ENCODE results near the gene ATP6V1F. TPM values are rescaled to one million over a fixed set of nuclear protein-coding genes. Genes with fewer than 3 reads are reported as not detected.

Gene ATP6V1F
- total and polyA plus RNA-seq, 10 donors, result 78.3 to 285 (median 91.5) TPM

DNA sequence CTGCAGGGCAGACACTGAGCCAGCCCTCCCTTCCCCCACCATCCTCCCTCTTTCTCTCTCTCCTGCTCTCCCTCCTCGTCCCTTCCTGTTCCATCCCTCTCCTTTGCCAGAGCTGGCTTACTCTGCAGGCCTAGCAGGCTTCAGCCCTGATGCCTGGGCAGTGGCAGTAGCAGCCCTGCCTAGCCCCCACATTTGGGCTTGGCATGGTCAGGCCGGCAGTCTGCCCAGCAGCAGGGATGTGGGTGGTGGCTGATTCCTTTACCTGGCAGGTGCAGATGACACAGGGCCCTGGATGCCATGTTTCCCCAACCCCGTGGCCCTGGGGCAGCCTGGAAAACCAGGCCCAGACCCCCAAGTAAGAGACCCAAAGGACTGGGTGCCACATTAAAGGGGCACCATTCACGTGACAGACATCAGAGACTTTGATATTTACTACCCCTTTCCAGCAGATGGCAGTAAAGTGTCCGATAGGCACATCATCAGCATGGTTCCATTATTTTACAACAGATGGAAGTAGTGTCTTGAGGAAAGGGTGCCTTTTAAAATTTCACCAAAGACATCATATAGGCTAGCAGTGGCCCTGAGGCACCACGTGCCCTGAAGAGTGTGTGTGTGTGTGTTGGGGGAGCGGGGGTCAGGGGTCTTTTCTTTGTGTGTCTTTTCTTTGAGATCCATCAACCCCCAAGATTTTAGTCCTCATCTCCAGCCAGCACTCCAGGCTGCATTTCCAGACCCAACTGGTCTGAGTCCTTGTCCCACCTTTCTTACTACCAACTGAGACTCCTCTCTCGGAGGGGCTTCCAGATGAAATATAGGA, 41.9 kb downstream of the ATP6V1F start:
- intact Hi-C loops (cut with DNase I; ENCODE audit: low total_unique reads), result loop anchor here (5.0 kb wide), 1 partner anchor 188 kb away; no protein-coding TSS in a partner anchor

DNA sequence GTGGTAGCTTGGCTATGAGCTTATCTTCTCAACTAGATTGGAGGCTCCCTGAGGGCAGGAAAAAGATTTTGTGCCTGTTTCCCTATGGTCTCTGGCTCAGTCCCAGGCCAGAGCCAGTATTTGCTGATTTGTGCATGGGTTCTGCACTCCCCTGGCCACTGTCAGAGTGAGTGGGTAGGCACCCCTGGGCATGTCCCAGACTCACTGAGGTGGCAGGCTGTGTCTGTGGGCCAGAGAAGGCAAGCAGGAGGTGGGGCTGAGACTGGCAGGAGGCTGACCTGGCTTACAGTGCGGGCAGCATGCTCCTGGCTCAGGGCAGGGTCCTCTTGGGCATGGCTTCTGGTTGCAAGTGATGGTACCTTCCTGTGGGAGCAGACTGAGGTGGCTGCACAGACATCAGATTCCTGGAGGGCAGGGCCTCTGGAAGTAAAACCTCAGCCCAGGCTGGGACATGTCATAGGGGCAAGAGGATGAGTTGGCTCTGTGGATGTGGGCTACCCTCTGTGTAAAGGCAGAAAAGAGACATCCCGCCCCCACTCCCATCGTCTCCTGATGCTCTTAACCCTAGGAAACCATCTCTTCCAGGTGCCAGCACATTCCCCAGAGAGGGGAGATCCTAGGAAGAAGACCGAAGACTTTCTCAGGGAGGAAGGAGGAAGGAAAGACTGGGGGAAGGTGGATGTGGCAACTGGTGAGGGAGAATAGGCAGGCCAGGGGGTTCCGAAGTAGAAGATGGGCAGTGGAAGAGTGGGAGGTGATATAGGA, 43.5 kb downstream of the ATP6V1F start:
- H3K27me3 ChIP-seq (replicated peaks in 1 of 7), result peaks cover 0 to 62% (median 21%) of the 10 kb centered on the region in 7 donors
- WGBS, 5 donors, result 74 to 90% (median 84%) methylated on average over 4 to 5 of the region's 5 CpGs
- no peak overlapping the region for H3K4me3 ChIP-seq
- H3K36me3 ChIP-seq, result no peaks in the 10 kb centered on the region
- no peak overlapping the region for H3K27ac ChIP-seq
- TF ChIP-seq POLR2A (IDR thresholded peaks at IDR 0.05), result no peak
- TF ChIP-seq CTCF (IDR thresholded peaks at IDR 0.05 in 8 of 11, conservative IDR thresholded peaks at IDR 0.05 in 3 of 11), result no peak
- TF ChIP-seq POLR2AphosphoS5 (IDR thresholded peaks at IDR 0.05), result no peak
- peaks cover 0 to 29% (median 6%) of the 10 kb centered on the region in 6 donors for H3K4me1 ChIP-seq
- peak; percentile 33 for DNase-seq
- intact Hi-C loops (cut with DNase I; ENCODE audit: low total_unique reads), result no loop called here
- H3K9me3 ChIP-seq, result no peaks in the 10 kb centered on the region

More for the DNA sequence above, 41.9 kb downstream of the ATP6V1F start:
- Histone ChIP-seq H3K4me1 (peaks cover 0 to 13% (median 1%) of the 10 kb centered on the region in 6 donors), H3K4me3 (no peak overlapping the region), H3K27me3 (replicated peaks in 1 of 7) (peaks cover 0 to 46% (median 6%) of the 10 kb centered on the region in 7 donors), H3K36me3 (no peaks in the 10 kb centered on the region), H3K27ac (no peak overlapping the region), H3K9me3 (peaks cover 0 to 9% (median 6%) of the 10 kb centered on the region in 8 donors)
- WGBS, 5 donors, result 29 to 39% (median 34%) methylated on average over 7 to 8 of the region's 8 CpGs
- peak; percentile 69 for DNase-seq
- TF ChIP-seq POLR2A (IDR thresholded peaks at IDR 0.05) (no peak), CTCF (IDR thresholded peaks at IDR 0.05 in 8 of 11, conservative IDR thresholded peaks at IDR 0.05 in 3 of 11) (peak; percentile 53 to 79 (median 65)), POLR2AphosphoS5 (IDR thresholded peaks at IDR 0.05) (no peak)

DNA sequence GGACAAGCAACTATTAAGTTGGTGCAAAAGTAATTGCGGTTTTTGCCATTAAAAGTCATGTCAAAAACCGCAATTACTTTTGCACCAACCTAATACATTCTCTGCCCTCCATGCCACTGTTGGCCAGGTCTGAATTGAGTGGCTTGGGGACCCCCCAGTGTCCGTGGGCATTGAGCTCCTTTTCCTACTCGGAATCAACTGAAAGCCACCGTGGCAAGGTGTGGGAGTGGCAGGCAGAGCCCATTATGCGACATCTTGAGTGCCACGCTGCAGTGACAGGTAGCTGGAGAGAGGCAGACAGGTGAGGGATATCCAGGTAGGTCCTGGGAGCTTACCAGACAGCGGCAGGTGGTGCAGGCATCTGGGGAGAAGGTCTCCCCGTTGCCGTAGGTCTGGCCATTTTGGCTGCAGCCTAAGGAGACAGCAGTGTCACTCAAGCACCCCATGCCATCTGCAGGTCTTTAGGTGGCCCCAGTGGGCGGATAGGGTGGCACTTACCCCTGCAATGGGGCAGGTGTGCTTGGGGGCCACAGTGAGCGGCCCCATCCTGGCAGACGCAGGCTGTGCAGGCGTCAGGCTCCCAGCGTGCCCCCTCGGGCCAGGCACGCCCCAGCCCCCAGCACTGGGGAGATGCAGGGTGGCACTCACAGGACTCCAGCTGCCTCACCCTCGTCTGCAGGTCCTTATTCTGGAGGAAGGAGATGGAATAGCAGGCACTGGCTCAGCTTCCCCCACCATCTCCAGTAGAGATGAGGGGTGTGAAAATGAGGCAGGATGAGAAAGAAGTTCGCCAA, 44.3 kb downstream of the ATP6V1F start:
- peak; percentile 57 for DNase-seq
- TF ChIP-seq CTCF (IDR thresholded peaks at IDR 0.05 in 8 of 11, conservative IDR thresholded peaks at IDR 0.05 in 3 of 11) (no peak), POLR2AphosphoS5 (IDR thresholded peaks at IDR 0.05) (no peak)
- intact Hi-C loops (cut with DNase I; ENCODE audit: low total_unique reads), result no loop called here

More for the DNA sequence above, 44.3 kb downstream of the ATP6V1F start:
- 81 to 89% (median 87%) methylated on average over 15 to 19 of the region's 19 CpGs for WGBS, 5 donors
- H3K27me3 ChIP-seq (replicated peaks in 1 of 7), result peaks cover 0 to 70% (median 21%) of the 10 kb centered on the region in 7 donors
- H3K36me3 ChIP-seq, result no peaks in the 10 kb centered on the region
- H3K27ac ChIP-seq, result no peak overlapping the region
- no peaks in the 10 kb centered on the region for H3K9me3 ChIP-seq
- peaks cover 0 to 29% (median 6%) of the 10 kb centered on the region in 6 donors for H3K4me1 ChIP-seq
- H3K4me3 ChIP-seq, result no peak overlapping the region

All from spleen (tissue), 11 donors.